GM12874 (cell line): Measurements from ENCODE around the gene SLC34A1.

Experiments used
- TF ChIP-seq, protein P1 (sequence below): IDR thresholded peaks from 2 replicates; pipeline ENCODE4 v1.5.1; 2011; ENCODE audit warnings: low read depth, mild to moderate bottlenecking, control low read depth, low read length, moderate library complexity; ENCODE audit not compliant: insufficient read depth

The SLC34A1 gene

GRCh38 chr5:177362610-177363507 is 21.4 kb upstream of the SLC34A1 start:
- TF ChIP-seq, protein P1, sequence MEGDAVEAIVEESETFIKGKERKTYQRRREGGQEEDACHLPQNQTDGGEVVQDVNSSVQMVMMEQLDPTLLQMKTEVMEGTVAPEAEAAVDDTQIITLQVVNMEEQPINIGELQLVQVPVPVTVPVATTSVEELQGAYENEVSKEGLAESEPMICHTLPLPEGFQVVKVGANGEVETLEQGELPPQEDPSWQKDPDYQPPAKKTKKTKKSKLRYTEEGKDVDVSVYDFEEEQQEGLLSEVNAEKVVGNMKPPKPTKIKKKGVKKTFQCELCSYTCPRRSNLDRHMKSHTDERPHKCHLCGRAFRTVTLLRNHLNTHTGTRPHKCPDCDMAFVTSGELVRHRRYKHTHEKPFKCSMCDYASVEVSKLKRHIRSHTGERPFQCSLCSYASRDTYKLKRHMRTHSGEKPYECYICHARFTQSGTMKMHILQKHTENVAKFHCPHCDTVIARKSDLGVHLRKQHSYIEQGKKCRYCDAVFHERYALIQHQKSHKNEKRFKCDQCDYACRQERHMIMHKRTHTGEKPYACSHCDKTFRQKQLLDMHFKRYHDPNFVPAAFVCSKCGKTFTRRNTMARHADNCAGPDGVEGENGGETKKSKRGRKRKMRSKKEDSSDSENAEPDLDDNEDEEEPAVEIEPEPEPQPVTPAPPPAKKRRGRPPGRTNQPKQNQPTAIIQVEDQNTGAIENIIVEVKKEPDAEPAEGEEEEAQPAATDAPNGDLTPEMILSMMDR = no peak

- TF ChIP-seq, protein P1 = no peak
Observed at GRCh38 chr5:177363565-177363964, 20.7 kb upstream of the SLC34A1 start.

GRCh38 chr5:177364159-177364962 is 19.9 kb upstream of the SLC34A1 start:
- TF ChIP-seq, protein P1 = no peak

- TF ChIP-seq, protein P1 = no peak
Observed at GRCh38 chr5:177365845-177366527, 18.2 kb upstream of the SLC34A1 start.

GRCh38 chr5:177366528-177367322 is 17.5 kb upstream of the SLC34A1 start:
- TF ChIP-seq, protein P1 = no peak

- TF ChIP-seq, protein P1 = no peak
Observed at GRCh38 chr5:177367323-177367848, 16.8 kb upstream of the SLC34A1 start.
